Measurements from ENCODE around the gene QTRT2.
A peak's percentile ranks its signal among the peaks of the same experiment; 100 is the strongest.

Gene QTRT2

GRCh38 chr3:114056130-114057010, at the start of gene QTRT2, which contains the start of gene CCDC191:
TSS of gene QTRT2 (plus strand) at chr3:114056737. CDS start at chr3:114065258, 8,521 bp downstream.
TSS of gene CCDC191 (minus strand) at chr3:114056526. CDS start at chr3:114056466, 60 bp downstream.
- DNase-seq = peak; percentile 99

- DNase-seq = no peak
Measured at GRCh38 chr3:114011059-114011797, 45.3 kb upstream of the QTRT2 start.

GRCh38 chr3:114014211-114014610, 42.3 kb upstream of the QTRT2 start:
- DNase-seq = no peak

GRCh38 chr3:114019486-114019885, 37.1 kb upstream of the QTRT2 start:
- no peak for DNase-seq

GRCh38 chr3:114020907-114021306, 35.6 kb upstream of the QTRT2 start:
- no peak for DNase-seq

GRCh38 chr3:114022145-114022802, 34.3 kb upstream of the QTRT2 start:
- DNase-seq = no peak

- no peak for DNase-seq
Measured at GRCh38 chr3:114025451-114025850, 31.1 kb upstream of the QTRT2 start.

- no peak for DNase-seq
Measured at GRCh38 chr3:114026331-114026730, 30.2 kb upstream of the QTRT2 start.

GRCh38 chr3:114033721-114034120, 22.8 kb upstream of the QTRT2 start:
- DNase-seq = no peak

GRCh38 chr3:114034211-114034610, 22.3 kb upstream of the QTRT2 start:
- no peak for DNase-seq

- DNase-seq = no peak
Measured at GRCh38 chr3:114034787-114035545, 21.6 kb upstream of the QTRT2 start.

GRCh38 chr3:114035896-114036295, 20.6 kb upstream of the QTRT2 start:
- no peak for DNase-seq

GRCh38 chr3:114043205-114043604, 13.3 kb upstream of the QTRT2 start:
- no peak for DNase-seq

GRCh38 chr3:114052216-114052615, 4.3 kb upstream of the QTRT2 start:
- DNase-seq = no peak

- no peak for DNase-seq
Measured at GRCh38 chr3:114057011-114057347, 442 bp downstream of the QTRT2 start.

- no peak for DNase-seq
Measured at GRCh38 chr3:114058646-114059045, 2.1 kb downstream of the QTRT2 start.

GRCh38 chr3:114060906-114061655, 4.5 kb downstream of the QTRT2 start:
- no peak for DNase-seq

GRCh38 chr3:114067804-114068203, 11.3 kb downstream of the QTRT2 start:
- no peak for DNase-seq

GRCh38 chr3:114068336-114068735, 11.8 kb downstream of the QTRT2 start:
- DNase-seq = no peak

GRCh38 chr3:114071786-114072185, 15.2 kb downstream of the QTRT2 start:
- no peak for DNase-seq

- DNase-seq = no peak
Measured at GRCh38 chr3:114076711-114077110, 20.2 kb downstream of the QTRT2 start.

- DNase-seq = no peak
Measured at GRCh38 chr3:114078126-114078525, 21.6 kb downstream of the QTRT2 start.
